B cell (primary cell): ENCODE measurements around the gene SCN8A. TPM values are rescaled to one million over a fixed set of nuclear protein-coding genes. Genes with fewer than 3 reads are reported as not detected.

Experiments used
- ATAC-seq: fragments of 200-7000 bp; cut with Tn5 transposase; one replicate; pipeline ENCODE4 v1.10.0; 2021; ENCODE audit warnings: low read depth, mild to moderate bottlenecking, moderate number of reproducible peaks, moderate library complexity
- CTCF ChIA-PET: fragments of 350-600 bp; sonication (Branson Sonifier 250); formaldehyde crosslinking; loops from one replicate; lab custom pipeline; 2021; ENCODE audit warnings: antibody characterized with exemption, inconsistent platforms; lab: Charles Lee
- POLR2A ChIA-PET: fragments of 350-600 bp; sonication (Branson Sonifier 250); formaldehyde crosslinking; loops from one replicate; lab custom pipeline; 2021; ENCODE audit warnings: antibody characterized with exemption; lab: Charles Lee
- DNase-seq: peaks from one replicate; pipeline ENCODE4 v3.0.0; 2013
- H2AFZ ChIP-seq: 2 replicates; pipeline ENCODE4 v1.6.1; 2012; ENCODE audit warnings: mild to moderate bottlenecking, low read depth, low read length; ENCODE audit not compliant: insufficient read depth, poor library complexity, severe bottlenecking
- H3K27ac ChIP-seq, 2 donors: 1 replicate in 1 of 2; 2 replicates in 1 of 2; pipeline ENCODE4 v1.5.1; 2012 to 2013; ENCODE audit warnings: low read length in 2 of 2, mild to moderate bottlenecking in 2 of 2, moderate library complexity in 1 of 2
- H3K27me3 ChIP-seq, 4 experiments: fragments of 200-600 bp in 1 of 4; sonication (generic) in 1 of 4; replicated peaks in 1 of 4; 1 replicate in 2 of 4; 2 replicates in 2 of 4; pipeline versions ENCODE4 v1.6.1 to v1.7.0; 2013 to 2016; ENCODE audit warnings: low read length in 3 of 4, mild to moderate bottlenecking in 2 of 4, mixed read lengths in 1 of 4, moderate library complexity in 1 of 4; ENCODE audit not compliant: insufficient read depth in 4 of 4, control insufficient read depth in 3 of 4; ENCODE audit errors: control extremely low read depth in 1 of 4
- H3K36me3 ChIP-seq, 2 experiments: replicated peaks in 1 of 2; 1 replicate in 1 of 2; 2 replicates in 1 of 2; pipeline versions ENCODE4 v1.6.1 to v1.7.1; 2013; ENCODE audit warnings: low read length in 1 of 2; ENCODE audit not compliant: insufficient read depth in 2 of 2, control insufficient read depth in 1 of 2; ENCODE audit errors: control extremely low read depth in 1 of 2, extremely low read depth in 1 of 2
- H3K4me1 ChIP-seq, 2 donors: fragments of 200-600 bp in 1 of 2; sonication (generic) in 1 of 2; 1 replicate in 1 of 2; 2 replicates in 1 of 2; pipeline versions ENCODE4 v1.5.1 to v1.6.1; 2013 to 2017; ENCODE audit warnings: low read length in 2 of 2; ENCODE audit not compliant: control insufficient read depth in 2 of 2, insufficient read depth in 2 of 2
- H3K4me2 ChIP-seq: replicated peaks from 2 replicates; pipeline ENCODE3; 2012; ENCODE audit warnings: mild to moderate bottlenecking, low read depth, low read length; ENCODE audit not compliant: poor library complexity, severe bottlenecking
- H3K4me3 ChIP-seq, 5 experiments: fragments of 200-600 bp in 1 of 5; sonication (generic) in 1 of 5; 1 replicate in 3 of 5; 2 replicates in 2 of 5; pipeline versions ENCODE4 v1.5.1 to v1.7.0; 2011 to 2016; ENCODE audit warnings: low read length in 4 of 5, mild to moderate bottlenecking in 4 of 5, low read depth in 2 of 5, control low read depth in 1 of 5, moderate library complexity in 1 of 5; ENCODE audit not compliant: insufficient read depth in 1 of 5; ENCODE audit errors: control extremely low read depth in 1 of 5, extremely low read depth in 1 of 5
- H3K79me2 ChIP-seq: fragments of 200-600 bp; sonication (generic); one replicate; pipeline ENCODE4 v1.6.0; 2016; ENCODE audit warnings: low read length; ENCODE audit not compliant: control insufficient read depth, insufficient read depth
- H3K9ac ChIP-seq: fragments of 200-600 bp; sonication (generic); 2 replicates; pipeline ENCODE4 v1.6.1; 2017; ENCODE audit warnings: mild to moderate bottlenecking, low read length, moderate library complexity
- H3K9me3 ChIP-seq, 3 donors: one replicate each; pipeline versions ENCODE4 v1.6.1 to v1.7.1; 2013; ENCODE audit warnings: low read length in 2 of 3; ENCODE audit not compliant: control insufficient read depth in 2 of 3, insufficient read depth in 1 of 3; ENCODE audit errors: control extremely low read depth in 1 of 3
- H4K20me1 ChIP-seq: 2 replicates; pipeline ENCODE4 v1.6.0; 2012; ENCODE audit warnings: mild to moderate bottlenecking, low read length; ENCODE audit not compliant: insufficient read depth, control insufficient read depth, poor library complexity, severe bottlenecking
- H3K27ac Mint-ChIP-seq: one replicate; pipeline ENCODE4 v1.8.0; 2021; ENCODE audit warnings: mixed read lengths
- H3K27me3 Mint-ChIP-seq: one replicate; pipeline ENCODE4 v1.8.0; 2021; ENCODE audit warnings: mixed read lengths
- H3K4me1 Mint-ChIP-seq: one replicate; pipeline ENCODE4 v1.8.0; 2021; ENCODE audit warnings: mixed read lengths
- H3K4me3 Mint-ChIP-seq: one replicate; pipeline ENCODE4 v1.8.0; 2021; ENCODE audit warnings: mixed read lengths
- H3K9me3 Mint-ChIP-seq: one replicate; pipeline ENCODE4 v1.8.0; 2022; ENCODE audit warnings: mixed read lengths; ENCODE audit not compliant: insufficient read depth
- EZH2 ChIP-seq: IDR thresholded peaks from 2 replicates; pipeline ENCODE4 v1.6.1; 2012; ENCODE audit warnings: borderline replicate concordance, low read depth, mild to moderate bottlenecking, moderate library complexity, low read length; ENCODE audit not compliant: insufficient read depth, poor library complexity, severe bottlenecking
- WGBS: methylation state at CpG from one replicate; pipeline ENCODE4 v1.1.5; 2013; ENCODE audit warnings: missing lambda C conversion rate; ENCODE audit not compliant: insufficient coverage; 5-methylcytosine and 5-hydroxymethylcytosine counted together
- intact Hi-C: fragments of 100-400 bp; cut with micrococcal nuclease; formaldehyde crosslinking; loops from one replicate; pipeline ENCODE4 v1.10.0; 2022
- polyA plus RNA-seq: library from polyadenylated mRNA; depleted of rRNA; stranded (reverse); fragments of >200 nt; gene quantifications from 2 replicates; pipeline ENCODE4 v1.2.3, GENCODE V29; 2012
- total RNA-seq, 2 donors: library from RNA; stranded (reverse); fragments of 120-200 nt in 1 of 2; gene quantifications; 1 replicate in 1 of 2; 2 replicates in 1 of 2; pipeline versions ENCODE4 v1.2.3 to v1.2.4, GENCODE V29; 2013 to 2022
- TF ChIP-seq, protein P1 (sequence below): fragments of 200-600 bp; IDR thresholded peaks from one replicate; pipeline ENCODE4 v1.8.0; 2022; ENCODE audit warnings: antibody characterized with exemption, mild to moderate bottlenecking

Gene SCN8A
- total and polyA plus RNA-seq, 2 donors (not counting 1 experiment from before 2014, with no cell fraction given) = 0.78 to 1.0 TPM

DNA sequence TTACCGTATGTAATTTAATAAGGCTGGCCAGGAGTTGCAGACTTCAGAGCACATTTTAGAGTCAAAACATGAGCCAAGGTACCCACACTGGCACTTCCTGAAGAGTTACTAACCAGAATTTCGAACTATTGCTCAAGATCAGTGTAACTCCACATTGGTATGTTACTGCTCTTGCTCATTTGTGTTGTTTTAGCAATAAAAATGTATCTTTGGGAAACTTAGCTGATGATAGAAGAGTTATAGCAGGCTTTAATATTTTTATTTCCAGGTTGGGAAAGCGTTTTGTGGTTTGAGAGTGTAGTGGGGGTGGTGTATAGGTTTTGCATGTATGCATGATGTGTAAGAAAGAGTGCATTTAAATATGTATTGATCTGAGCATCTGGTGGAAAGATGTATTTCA lies 96.6 kb downstream of the SCN8A start:
- DNase-seq = no peak
- CTCF ChIA-PET = no interaction called here
- no peak for TF ChIP-seq EZH2
- TF ChIP-seq, protein P1, sequence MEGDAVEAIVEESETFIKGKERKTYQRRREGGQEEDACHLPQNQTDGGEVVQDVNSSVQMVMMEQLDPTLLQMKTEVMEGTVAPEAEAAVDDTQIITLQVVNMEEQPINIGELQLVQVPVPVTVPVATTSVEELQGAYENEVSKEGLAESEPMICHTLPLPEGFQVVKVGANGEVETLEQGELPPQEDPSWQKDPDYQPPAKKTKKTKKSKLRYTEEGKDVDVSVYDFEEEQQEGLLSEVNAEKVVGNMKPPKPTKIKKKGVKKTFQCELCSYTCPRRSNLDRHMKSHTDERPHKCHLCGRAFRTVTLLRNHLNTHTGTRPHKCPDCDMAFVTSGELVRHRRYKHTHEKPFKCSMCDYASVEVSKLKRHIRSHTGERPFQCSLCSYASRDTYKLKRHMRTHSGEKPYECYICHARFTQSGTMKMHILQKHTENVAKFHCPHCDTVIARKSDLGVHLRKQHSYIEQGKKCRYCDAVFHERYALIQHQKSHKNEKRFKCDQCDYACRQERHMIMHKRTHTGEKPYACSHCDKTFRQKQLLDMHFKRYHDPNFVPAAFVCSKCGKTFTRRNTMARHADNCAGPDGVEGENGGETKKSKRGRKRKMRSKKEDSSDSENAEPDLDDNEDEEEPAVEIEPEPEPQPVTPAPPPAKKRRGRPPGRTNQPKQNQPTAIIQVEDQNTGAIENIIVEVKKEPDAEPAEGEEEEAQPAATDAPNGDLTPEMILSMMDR = no peak
- H3K27me3 ChIP-seq = no peaks in the 10 kb centered on the region
- Mint-ChIP-seq H3K9me3 (no peaks in the 10 kb centered on the region), H3K4me1 (no peaks in the 10 kb centered on the region), H3K27me3 (peaks cover 10% of the 10 kb centered on the region), H3K27ac (no peak overlapping the region), H3K4me3 (no peak overlapping the region)
- H3K27ac ChIP-seq = no peak overlapping the region
- H3K36me3 ChIP-seq = no peaks in the 10 kb centered on the region
- no peaks in the 10 kb centered on the region for H3K9me3 ChIP-seq
- H4K20me1 ChIP-seq = no peaks in the 10 kb centered on the region
- no peak overlapping the region for H2AFZ ChIP-seq
- no peak for ATAC-seq
- no peak overlapping the region for H3K4me3 ChIP-seq
- H3K4me2 ChIP-seq = no peak overlapping the region
- H3K9ac ChIP-seq = no peak overlapping the region
- H3K79me2 ChIP-seq = no peaks in the 10 kb centered on the region
- intact Hi-C loops = no loop called here
- no peaks in the 10 kb centered on the region for H3K4me1 ChIP-seq
- WGBS = 84% methylated on average over 3 of the region's 3 CpGs
- POLR2A ChIA-PET = no interaction called here

DNA sequence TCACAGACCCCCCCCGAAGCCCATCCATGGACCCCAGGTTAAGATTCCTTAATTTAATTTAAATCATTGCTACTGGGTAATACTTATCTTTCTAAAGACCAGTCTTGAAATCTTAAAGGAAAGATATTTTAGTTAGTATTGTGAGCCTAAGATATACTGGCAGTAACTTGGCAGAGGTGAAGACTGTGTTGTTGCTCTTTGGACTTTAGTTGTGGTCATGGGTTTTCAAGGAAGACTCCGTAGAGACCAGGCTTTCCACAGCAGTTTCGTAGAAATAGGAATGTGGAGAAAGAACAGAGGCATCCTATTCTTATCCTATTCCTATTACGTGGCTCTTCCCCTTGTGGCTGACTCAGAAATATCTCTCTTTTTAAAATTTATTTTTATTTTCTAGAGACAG lies 99.0 kb downstream of the SCN8A start:
- H3K4me1 Mint-ChIP-seq = no peaks in the 10 kb centered on the region
- peaks cover 6% of the 10 kb centered on the region for H3K27me3 Mint-ChIP-seq
- H3K27ac Mint-ChIP-seq = no peak overlapping the region
- CTCF ChIA-PET = no interaction called here
- intact Hi-C loops = no loop called here
- H3K9ac ChIP-seq = no peak overlapping the region
- no peak for TF ChIP-seq EZH2
- TF ChIP-seq, protein P1 = no peak
- H3K27ac ChIP-seq = no peak overlapping the region
- no peak overlapping the region for H3K4me3 Mint-ChIP-seq
- H4K20me1 ChIP-seq = no peaks in the 10 kb centered on the region
- DNase-seq = no peak
- H3K27me3 ChIP-seq = no peaks in the 10 kb centered on the region
- POLR2A ChIA-PET = no interaction called here
- WGBS = no CpG with 5 or more reads among the region's 4 CpGs
- H2AFZ ChIP-seq = no peak overlapping the region
- no peak for ATAC-seq
- no peaks in the 10 kb centered on the region for H3K9me3 ChIP-seq
- no peaks in the 10 kb centered on the region for H3K9me3 Mint-ChIP-seq
- H3K4me1 ChIP-seq = no peaks in the 10 kb centered on the region
- no peaks in the 10 kb centered on the region for H3K36me3 ChIP-seq
- H3K79me2 ChIP-seq = no peaks in the 10 kb centered on the region
- no peak overlapping the region for H3K4me2 ChIP-seq
- H3K4me3 ChIP-seq = no peak overlapping the region
